A549 (cell line): ENCODE data around the gene TMEM229A. TPM values are rescaled to one million over a fixed set of nuclear protein-coding genes. Genes with fewer than 3 reads are reported as not detected.

Experiments
- ATAC-seq, 2 experiments: fragments of 200-7000 bp in 1 of 2; fragments of >200 bp in 1 of 2; cut with Nextera tagmentation in 1 of 2; cut with Tn5 transposase in 1 of 2; 3 replicates each; pipeline versions ENCODE4 v1.8.0 to v1.9.1; 2018 to 2020; ENCODE audit warnings: mild to moderate bottlenecking in 1 of 2, moderate library complexity in 1 of 2
- CTCF ChIA-PET: fragments of 300-600 bp; sonication (Branson Sonifier 250); formaldehyde crosslinking; extraction: SDS; loops from one replicate; lab custom pipeline; 2021; ENCODE audit warnings: antibody characterized with exemption, inconsistent platforms; lab: Yijun Ruan, JAX
- POLR2A ChIA-PET: fragments of 350-600 bp; formaldehyde crosslinking; extraction: SDS; loops from one replicate; lab custom pipeline; 2021; ENCODE audit warnings: antibody characterized with exemption, inconsistent platforms; lab: Yijun Ruan, JAX
- DNase-seq, 2 experiments: peaks; one replicate each; pipeline versions ENCODE4 v3.0.0 to v3.0.0-alpha.2; 2011 to 2016; ENCODE audit warnings: low read depth in 1 of 2, low spot score in 1 of 2
- FAIRE-seq: peaks from 2 replicates; lab custom pipeline; 2011; peaks lifted over from hg19 to GRCh38; lab: Jason Lieb, UNC
- H3K27ac ChIP-seq, 2 experiments: fragments of >200 bp; sonication (Bioruptor Twin); formaldehyde crosslinking; 3 replicates each; pipeline ENCODE4 v1.5.1; 2016 to 2017
- H3K4me1 ChIP-seq: fragments of >200 bp; sonication (Bioruptor Twin); formaldehyde crosslinking; 3 replicates; pipeline ENCODE4 v1.6.1; 2016
- H3K4me2 ChIP-seq: fragments of >200 bp; sonication (Bioruptor Twin); formaldehyde crosslinking; 3 replicates; pipeline ENCODE4 v1.6.1; 2016
- H3K4me3 ChIP-seq: fragments of >200 bp; sonication (Bioruptor Twin); formaldehyde crosslinking; 3 replicates; pipeline ENCODE4 v1.5.1; 2016
- H3K9me3 ChIP-seq: fragments of >200 bp; sonication (Bioruptor Twin); formaldehyde crosslinking; 3 replicates; pipeline ENCODE4 v1.6.1; 2016
- CBX8 ChIP-seq: fragments of 200-600 bp; sonication (generic); IDR thresholded peaks from 2 replicates; pipeline ENCODE4 v1.6.1; 2016
- CEBPB ChIP-seq, 2 experiments: fragments of >200 bp in 1 of 2; sonication (Bioruptor Twin) in 1 of 2; formaldehyde crosslinking in 1 of 2; IDR thresholded peaks; 2 replicates each; pipeline ENCODE4 v1.6.1; 2012 to 2016
- CHD2 ChIP-seq: fragments of 150-350 bp; IDR thresholded peaks from 2 replicates; pipeline ENCODE4 v1.6.1; 2014; ENCODE audit warnings: low read length; ENCODE audit not compliant: partially characterized antibody
- ESRRA ChIP-seq: fragments of 150-350 bp; IDR thresholded peaks from 2 replicates; pipeline ENCODE4 v1.6.1; 2014; ENCODE audit warnings: mild to moderate bottlenecking, low read length, borderline replicate concordance
- FOSB ChIP-seq: fragments of 250-450 bp; sonication (Bioruptor Pico); IDR thresholded peaks from 2 replicates; pipeline ENCODE4 v1.5.0; 2020; ENCODE audit warnings: mild to moderate bottlenecking, moderate library complexity
- FOSL2 ChIP-seq, 2 experiments: fragments of 450-650 bp in 1 of 2; fragments of >200 bp in 1 of 2; sonication (Bioruptor Twin) in 1 of 2; formaldehyde crosslinking; IDR thresholded peaks; 2 replicates each; pipeline versions ENCODE4 v1.5.0 to v1.6.1; 2016 to 2020; ENCODE audit warnings: mild to moderate bottlenecking in 1 of 2, moderate library complexity in 1 of 2
- FOXS1 ChIP-seq: fragments of 250-450 bp; sonication (Bioruptor Pico); IDR thresholded peaks from 2 replicates; pipeline ENCODE4 v1.5.0; 2020; ENCODE audit warnings: mild to moderate bottlenecking, moderate library complexity
- HDAC2 ChIP-seq: fragments of 200-600 bp; sonication (generic); IDR thresholded peaks from 2 replicates; pipeline ENCODE4 v1.6.1; 2016
- HOXA7 ChIP-seq: fragments of 250-450 bp; sonication (Bioruptor Pico); IDR thresholded peaks from 2 replicates; pipeline ENCODE4 v1.5.0; 2020; ENCODE audit warnings: mild to moderate bottlenecking, moderate library complexity
- NFE2L2 ChIP-seq: fragments of 150-350 bp; conservative IDR thresholded peaks from 2 replicates; pipeline ENCODE4 v1.6.1; 2014; ENCODE audit warnings: low read length
- NPAS2 ChIP-seq: fragments of 250-450 bp; sonication (Bioruptor Pico); IDR thresholded peaks from 2 replicates; pipeline ENCODE4 v1.8.0; 2022; ENCODE audit warnings: mild to moderate bottlenecking, moderate library complexity, borderline replicate concordance
- RARB ChIP-seq: fragments of 250-450 bp; sonication (Bioruptor Pico); IDR thresholded peaks from 2 replicates; pipeline ENCODE4 v1.8.0; 2021; ENCODE audit warnings: mild to moderate bottlenecking, moderate library complexity
- SREBF2 ChIP-seq: fragments of 450-650 bp; IDR thresholded peaks from 2 replicates; pipeline ENCODE4 v1.6.1; 2014; ENCODE audit warnings: mild to moderate bottlenecking, moderate library complexity
- ZC3H11A ChIP-seq: fragments of 450-650 bp; IDR thresholded peaks from 2 replicates; pipeline ENCODE4 v1.6.1; 2014; ENCODE audit warnings: antibody characterized with exemption, mild to moderate bottlenecking
- ZFP36 ChIP-seq: fragments of 450-650 bp; IDR thresholded peaks from 2 replicates; pipeline ENCODE4 v1.6.1; 2014; ENCODE audit warnings: borderline replicate concordance; ENCODE audit not compliant: partially characterized antibody
- WGBS: methylation state at CpG from one replicate; pipeline ENCODE4 v1.1.6; 2017; ENCODE audit errors: missing lambda C conversion rate; 5-methylcytosine and 5-hydroxymethylcytosine counted together
- polyA plus RNA-seq, 4 experiments: library from polyadenylated mRNA; depleted of rRNA in 3 of 4; stranded (reverse); fragments of >200 nt; fragmentation: RNase III in 1 of 4; extraction: RNeasy Plus Mini Kit Qiagen cat#74134 plus additional on column Dnase treatment in 1 of 4; gene quantifications; 2 replicates in 3 of 4; 3 replicates in 1 of 4; pipeline ENCODE4 v1.2.3, GENCODE V29; 2011 to 2017
- TF ChIP-seq, protein P1 (sequence below): IDR thresholded peaks from 2 replicates; pipeline ENCODE4 v1.6.1; 2012; ENCODE audit warnings: low read depth, borderline replicate concordance
- TF ChIP-seq, protein P2 (sequence below): fragments of 200-600 bp; sonication (generic); IDR thresholded peaks from 2 replicates; pipeline ENCODE4 v1.6.1; 2016; ENCODE audit warnings: antibody characterized with exemption, mild to moderate bottlenecking, moderate library complexity
- TF ChIP-seq, protein P3 (sequence below): IDR thresholded peaks from 2 replicates; pipeline ENCODE4 v1.6.1; 2012
- TF ChIP-seq, protein P4 (sequence below): IDR thresholded peaks from 2 replicates; pipeline ENCODE4 v1.6.1; 2012

Gene TMEM229A
- polyA plus RNA-seq, 2 of the 4 experiments (the other 2 are of a cell fraction), result not detected

DNA sequence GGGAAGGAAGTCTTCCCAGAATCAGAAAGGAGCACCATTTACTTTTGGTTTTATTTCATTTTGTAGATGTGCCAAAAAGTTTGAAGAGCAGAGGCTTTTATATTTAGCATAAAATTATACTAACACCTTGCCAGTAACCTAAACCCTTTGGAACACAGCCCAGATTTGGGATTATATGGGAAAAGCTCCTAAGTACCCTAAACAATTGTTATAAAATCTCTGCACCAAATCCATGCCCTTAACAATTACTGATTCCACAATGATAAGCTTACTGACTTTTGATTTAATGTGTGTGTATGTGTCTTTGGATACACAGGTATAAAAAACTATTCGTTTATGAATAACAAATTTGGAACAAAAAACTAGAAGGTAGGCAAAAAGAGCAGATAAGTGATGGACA is 39.0 kb upstream of the TMEM229A start:
- WGBS, result 5% methylated on average over 1 of the region's 1 CpG

DNA sequence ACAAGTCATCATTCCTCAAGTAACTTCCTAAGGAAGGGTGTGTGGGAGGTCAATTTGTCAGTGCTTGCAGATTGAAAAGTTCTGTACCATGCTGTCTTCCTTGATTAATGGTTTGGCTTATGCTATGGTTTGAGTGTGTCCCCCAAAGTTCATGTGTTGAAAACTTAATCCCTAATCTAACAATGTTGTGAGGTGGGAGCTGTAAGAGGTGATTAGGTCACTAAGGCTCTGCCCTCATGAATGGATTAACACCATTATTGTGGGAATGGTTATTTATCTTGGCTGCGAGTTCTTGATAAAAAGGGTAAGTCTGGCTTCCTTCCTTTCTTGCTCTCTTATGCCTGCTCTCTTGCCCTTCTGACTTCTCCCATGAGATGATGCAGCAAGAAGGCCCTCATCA is 29.3 kb upstream of the TMEM229A start:
- ATAC-seq (no peak), FAIRE-seq (no peak), DNase-seq (no peak)
- no peak for TF ChIP-seq FOXS1 (CRISPR knock-in tag)
- no peak for TF ChIP-seq RARB (CRISPR knock-in tag)
- no peak for TF ChIP-seq ZFP36
- TF ChIP-seq CBX8, result no peak
- TF ChIP-seq CEBPB (IDR thresholded peaks at IDR 0.05), result no peak
- TF ChIP-seq, protein P1, sequence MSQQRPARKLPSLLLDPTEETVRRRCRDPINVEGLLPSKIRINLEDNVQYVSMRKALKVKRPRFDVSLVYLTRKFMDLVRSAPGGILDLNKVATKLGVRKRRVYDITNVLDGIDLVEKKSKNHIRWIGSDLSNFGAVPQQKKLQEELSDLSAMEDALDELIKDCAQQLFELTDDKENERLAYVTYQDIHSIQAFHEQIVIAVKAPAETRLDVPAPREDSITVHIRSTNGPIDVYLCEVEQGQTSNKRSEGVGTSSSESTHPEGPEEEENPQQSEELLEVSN, result no peak
- TF ChIP-seq, protein P2, sequence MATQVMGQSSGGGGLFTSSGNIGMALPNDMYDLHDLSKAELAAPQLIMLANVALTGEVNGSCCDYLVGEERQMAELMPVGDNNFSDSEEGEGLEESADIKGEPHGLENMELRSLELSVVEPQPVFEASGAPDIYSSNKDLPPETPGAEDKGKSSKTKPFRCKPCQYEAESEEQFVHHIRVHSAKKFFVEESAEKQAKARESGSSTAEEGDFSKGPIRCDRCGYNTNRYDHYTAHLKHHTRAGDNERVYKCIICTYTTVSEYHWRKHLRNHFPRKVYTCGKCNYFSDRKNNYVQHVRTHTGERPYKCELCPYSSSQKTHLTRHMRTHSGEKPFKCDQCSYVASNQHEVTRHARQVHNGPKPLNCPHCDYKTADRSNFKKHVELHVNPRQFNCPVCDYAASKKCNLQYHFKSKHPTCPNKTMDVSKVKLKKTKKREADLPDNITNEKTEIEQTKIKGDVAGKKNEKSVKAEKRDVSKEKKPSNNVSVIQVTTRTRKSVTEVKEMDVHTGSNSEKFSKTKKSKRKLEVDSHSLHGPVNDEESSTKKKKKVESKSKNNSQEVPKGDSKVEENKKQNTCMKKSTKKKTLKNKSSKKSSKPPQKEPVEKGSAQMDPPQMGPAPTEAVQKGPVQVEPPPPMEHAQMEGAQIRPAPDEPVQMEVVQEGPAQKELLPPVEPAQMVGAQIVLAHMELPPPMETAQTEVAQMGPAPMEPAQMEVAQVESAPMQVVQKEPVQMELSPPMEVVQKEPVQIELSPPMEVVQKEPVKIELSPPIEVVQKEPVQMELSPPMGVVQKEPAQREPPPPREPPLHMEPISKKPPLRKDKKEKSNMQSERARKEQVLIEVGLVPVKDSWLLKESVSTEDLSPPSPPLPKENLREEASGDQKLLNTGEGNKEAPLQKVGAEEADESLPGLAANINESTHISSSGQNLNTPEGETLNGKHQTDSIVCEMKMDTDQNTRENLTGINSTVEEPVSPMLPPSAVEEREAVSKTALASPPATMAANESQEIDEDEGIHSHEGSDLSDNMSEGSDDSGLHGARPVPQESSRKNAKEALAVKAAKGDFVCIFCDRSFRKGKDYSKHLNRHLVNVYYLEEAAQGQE, result no peak
- no peak for TF ChIP-seq CHD2
- no peak for TF ChIP-seq FOSL2 (IDR thresholded peaks at IDR 0.05)
- TF ChIP-seq FOSL2 (CRISPR knock-in tag; IDR thresholded peaks at IDR 0.05), result no peak
- TF ChIP-seq SREBF2, result no peak
- TF ChIP-seq, protein P3, sequence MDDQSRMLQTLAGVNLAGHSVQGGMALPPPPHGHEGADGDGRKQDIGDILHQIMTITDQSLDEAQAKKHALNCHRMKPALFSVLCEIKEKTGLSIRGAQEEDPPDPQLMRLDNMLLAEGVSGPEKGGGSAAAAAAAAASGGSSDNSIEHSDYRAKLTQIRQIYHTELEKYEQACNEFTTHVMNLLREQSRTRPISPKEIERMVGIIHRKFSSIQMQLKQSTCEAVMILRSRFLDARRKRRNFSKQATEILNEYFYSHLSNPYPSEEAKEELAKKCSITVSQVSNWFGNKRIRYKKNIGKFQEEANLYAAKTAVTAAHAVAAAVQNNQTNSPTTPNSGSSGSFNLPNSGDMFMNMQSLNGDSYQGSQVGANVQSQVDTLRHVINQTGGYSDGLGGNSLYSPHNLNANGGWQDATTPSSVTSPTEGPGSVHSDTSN, result no peak
- CTCF ChIA-PET, result no interaction called here
- no peaks in the 10 kb centered on the region for H3K4me1 ChIP-seq
- WGBS, result 43% methylated on average over 1 of the region's 1 CpG
- H3K27ac ChIP-seq, result no peak overlapping the region
- H3K9me3 ChIP-seq, result no peaks in the 10 kb centered on the region
- no peak overlapping the region for H3K4me3 ChIP-seq
- H3K4me2 ChIP-seq, result no peak overlapping the region
- POLR2A ChIA-PET, result no interaction called here

More for the DNA sequence above, 39.0 kb upstream of the TMEM229A start:
- Histone ChIP-seq H3K4me3 (no peak overlapping the region), H3K27ac (no peak overlapping the region), H3K4me2 (no peak overlapping the region), H3K4me1 (peaks cover 10% of the 10 kb centered on the region; the same call in 1 of the 3 replicates), H3K9me3 (no peaks in the 10 kb centered on the region)
- POLR2A ChIA-PET, result no interaction called here
- no peak for FAIRE-seq
- DNase-seq, result no peak
- CTCF ChIA-PET, result no interaction called here
- TF ChIP-seq HOXA7 (CRISPR knock-in tag), result no peak
- no peak for ATAC-seq

DNA sequence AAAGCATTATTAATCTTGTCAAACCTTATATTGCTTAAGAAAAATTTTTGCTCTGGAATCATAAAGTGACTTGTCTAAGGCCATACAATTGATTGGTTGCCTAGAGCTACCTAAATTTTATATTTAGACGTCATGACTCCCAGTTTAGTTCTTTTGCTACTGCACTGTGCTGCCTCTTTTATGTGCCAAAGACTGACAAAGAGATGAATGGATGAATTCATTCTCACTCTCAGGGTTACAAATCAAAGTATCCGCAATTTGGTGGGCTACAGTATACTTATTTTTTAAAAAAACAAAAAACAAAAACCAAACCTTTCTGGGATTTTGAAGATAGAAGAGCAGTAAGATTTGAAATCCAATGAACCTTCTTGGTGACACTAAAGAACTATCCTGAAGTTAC is 27.7 kb upstream of the TMEM229A start:
- no peaks in the 10 kb centered on the region for H3K9me3 ChIP-seq
- ChIA-PET CTCF (no interaction called here), POLR2A (no interaction called here)
- TF ChIP-seq, protein P4, sequence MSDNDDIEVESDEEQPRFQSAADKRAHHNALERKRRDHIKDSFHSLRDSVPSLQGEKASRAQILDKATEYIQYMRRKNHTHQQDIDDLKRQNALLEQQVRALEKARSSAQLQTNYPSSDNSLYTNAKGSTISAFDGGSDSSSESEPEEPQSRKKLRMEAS, result no peak
- TF ChIP-seq FOSL2 (IDR thresholded peaks at IDR 0.05) (no peak), FOSL2 (CRISPR knock-in tag; IDR thresholded peaks at IDR 0.05) (no peak), HDAC2 (no peak), NFE2L2 (no peak), NPAS2 (CRISPR knock-in tag) (no peak), ZC3H11A (no peak), FOSB (CRISPR knock-in tag) (no peak), ESRRA (no peak)
- DNase-seq (no peak), FAIRE-seq (no peak), ATAC-seq (no peak)
- no peaks in the 10 kb centered on the region for H3K4me1 ChIP-seq
- no peak overlapping the region for H3K4me2 ChIP-seq
- H3K27ac ChIP-seq, result no peak overlapping the region
- WGBS, result 45% methylated on average over 2 of the region's 2 CpGs
- no peak overlapping the region for H3K4me3 ChIP-seq
